CD14-positive monocyte (primary cell): ENCODE results near the gene MTA2. TPM values are rescaled to one million over a fixed set of nuclear protein-coding genes. Genes with fewer than 3 reads are reported as not detected.
"Not testable (repeated sequence)": the region's sequence is repeated elsewhere in the genome, so short reads cannot be mapped to it uniquely, and the experiment has no call there.

Experiments used
- DNase-seq, 3 donors: peaks; one replicate each; pipeline ENCODE4 v3.0.0-alpha.2; 2011 to 2022
- H2AFZ ChIP-seq: 2 replicates; pipeline ENCODE4 v1.6.0; 2012; ENCODE audit warnings: mild to moderate bottlenecking, low read depth, low read length, inconsistent platforms; ENCODE audit not compliant: insufficient read depth, poor library complexity, severe bottlenecking
- H3K27ac ChIP-seq, 2 donors: 1 replicate in 1 of 2; 2 replicates in 1 of 2; pipeline ENCODE4 v1.5.1; 2012 to 2013; ENCODE audit warnings: low read length in 2 of 2, control low read depth in 1 of 2, inconsistent platforms in 1 of 2, low read depth in 1 of 2, mild to moderate bottlenecking in 1 of 2
- H3K27me3 ChIP-seq, 2 donors: one replicate each; pipeline versions ENCODE4 v1.6.0 to v1.6.1; 2011 to 2013; ENCODE audit warnings: low read length in 2 of 2; ENCODE audit not compliant: control insufficient read depth in 2 of 2, insufficient read depth in 2 of 2
- H3K36me3 ChIP-seq, 2 donors: replicated peaks in 1 of 2; 1 replicate in 1 of 2; 2 replicates in 1 of 2; pipeline versions ENCODE4 v1.5.1 to v1.6.1; 2012 to 2013; ENCODE audit warnings: low read length in 2 of 2, control low read depth in 1 of 2, inconsistent platforms in 1 of 2, mild to moderate bottlenecking in 1 of 2; ENCODE audit not compliant: insufficient read depth in 2 of 2, control insufficient read depth in 1 of 2
- H3K4me1 ChIP-seq, 2 donors: 1 replicate in 1 of 2; 2 replicates in 1 of 2; pipeline versions ENCODE4 v1.5.1 to v1.6.1; 2012 to 2013; ENCODE audit warnings: low read length in 2 of 2, control low read depth in 1 of 2, inconsistent platforms in 1 of 2, mild to moderate bottlenecking in 1 of 2, moderate library complexity in 1 of 2; ENCODE audit not compliant: insufficient read depth in 2 of 2, control insufficient read depth in 1 of 2
- H3K4me2 ChIP-seq: replicated peaks from 2 replicates; pipeline ENCODE3; 2012; ENCODE audit warnings: low read length, moderate library complexity, mild to moderate bottlenecking; ENCODE audit not compliant: poor library complexity, severe bottlenecking; ENCODE audit errors: extremely low read depth
- H3K4me3 ChIP-seq, 3 experiments: fragments of 200-600 bp in 1 of 3; sonication (generic) in 1 of 3; replicated peaks in 1 of 3; 1 replicate in 2 of 3; 2 replicates in 1 of 3; pipeline ENCODE4 v1.5.1; 2011 to 2013; ENCODE audit warnings: low read length in 3 of 3, mild to moderate bottlenecking in 3 of 3, control low read depth in 2 of 3, low read depth in 2 of 3, inconsistent platforms in 1 of 3, moderate library complexity in 1 of 3
- H3K79me2 ChIP-seq: 2 replicates; pipeline ENCODE4 v1.6.0; 2012; ENCODE audit warnings: mild to moderate bottlenecking, control low read depth, inconsistent platforms, low read length, moderate library complexity; ENCODE audit not compliant: insufficient read depth
- H3K9ac ChIP-seq: 2 replicates; pipeline ENCODE4 v1.6.0; 2017; ENCODE audit warnings: low read length, mild to moderate bottlenecking; ENCODE audit not compliant: insufficient read depth, poor library complexity, severe bottlenecking
- H3K9me3 ChIP-seq, 2 donors: replicated peaks in 1 of 2; 1 replicate in 1 of 2; 2 replicates in 1 of 2; pipeline versions ENCODE4 v1.5.1 to v1.6.1; 2012 to 2013; ENCODE audit warnings: low read length in 2 of 2, control low read depth in 1 of 2; ENCODE audit not compliant: control insufficient read depth in 1 of 2, insufficient read depth in 1 of 2
- H4K20me1 ChIP-seq: 2 replicates; pipeline ENCODE4 v1.6.0; 2012; ENCODE audit warnings: mild to moderate bottlenecking, low read length, control low read depth, moderate library complexity; ENCODE audit not compliant: insufficient read depth
- H3K27ac Mint-ChIP-seq, 7 donors: one replicate each; pipeline ENCODE4 v1.8.0; 2020; ENCODE audit warnings: mild to moderate bottlenecking in 7 of 7, mixed read lengths in 7 of 7, moderate library complexity in 6 of 7, inconsistent platforms in 2 of 7
- H3K27me3 Mint-ChIP-seq, 3 donors: one replicate each; pipeline ENCODE4 v1.8.0; 2021 to 2022; ENCODE audit warnings: low read depth in 3 of 3, mild to moderate bottlenecking in 3 of 3, mixed read lengths in 3 of 3, moderate library complexity in 3 of 3, inconsistent platforms in 1 of 3
- H3K36me3 Mint-ChIP-seq, 2 donors: one replicate each; pipeline ENCODE4 v1.8.0; 2020; ENCODE audit warnings: mixed read lengths in 2 of 2, inconsistent platforms in 1 of 2, mild to moderate bottlenecking in 1 of 2
- H3K4me1 Mint-ChIP-seq: one replicate; pipeline ENCODE4 v1.8.0; 2020; ENCODE audit warnings: mild to moderate bottlenecking, mixed read lengths
- H3K4me3 Mint-ChIP-seq, 2 donors: one replicate each; pipeline ENCODE4 v1.8.0; 2020; ENCODE audit warnings: mild to moderate bottlenecking in 2 of 2, mixed read lengths in 2 of 2, moderate library complexity in 1 of 2
- H3K9me3 Mint-ChIP-seq, 7 donors: one replicate each; pipeline ENCODE4 v1.8.0; 2020 to 2022; ENCODE audit warnings: mixed read lengths in 7 of 7, mild to moderate bottlenecking in 6 of 7, moderate library complexity in 6 of 7, inconsistent platforms in 2 of 7
- WGBS: methylation state at CpG from one replicate; pipeline ENCODE4 v1.1.5; 2013; ENCODE audit warnings: missing lambda C conversion rate; ENCODE audit not compliant: insufficient coverage; 5-methylcytosine and 5-hydroxymethylcytosine counted together
- intact Hi-C, 2 donors: fragments of 100-400 bp; cut with micrococcal nuclease; formaldehyde crosslinking; loops; one replicate each; pipeline versions ENCODE4 v1.15.0 to v1.15.1; 2023
- polyA plus RNA-seq, 3 donors: library from polyadenylated mRNA; depleted of rRNA in 1 of 3; unstranded in 2 of 3; stranded (reverse) in 1 of 3; fragments of 300-500 nt in 2 of 3; fragments of >200 nt in 1 of 3; fragmentation: Illumina TruSeq in 2 of 3; gene quantifications; 1 replicate in 2 of 3; 2 replicates in 1 of 3; pipeline ENCODE4 v1.2.3, GENCODE V29; 2012 to 2021
- TF ChIP-seq, protein P1 (sequence below): fragments of 200-600 bp; IDR thresholded peaks from one replicate; pipeline ENCODE4 v1.8.0; 2022; ENCODE audit warnings: antibody characterized with exemption, mild to moderate bottlenecking

Gene MTA2
- polyA plus RNA-seq, 3 donors = 14.0 to 38.6 (median 17.6) TPM

DNA sequence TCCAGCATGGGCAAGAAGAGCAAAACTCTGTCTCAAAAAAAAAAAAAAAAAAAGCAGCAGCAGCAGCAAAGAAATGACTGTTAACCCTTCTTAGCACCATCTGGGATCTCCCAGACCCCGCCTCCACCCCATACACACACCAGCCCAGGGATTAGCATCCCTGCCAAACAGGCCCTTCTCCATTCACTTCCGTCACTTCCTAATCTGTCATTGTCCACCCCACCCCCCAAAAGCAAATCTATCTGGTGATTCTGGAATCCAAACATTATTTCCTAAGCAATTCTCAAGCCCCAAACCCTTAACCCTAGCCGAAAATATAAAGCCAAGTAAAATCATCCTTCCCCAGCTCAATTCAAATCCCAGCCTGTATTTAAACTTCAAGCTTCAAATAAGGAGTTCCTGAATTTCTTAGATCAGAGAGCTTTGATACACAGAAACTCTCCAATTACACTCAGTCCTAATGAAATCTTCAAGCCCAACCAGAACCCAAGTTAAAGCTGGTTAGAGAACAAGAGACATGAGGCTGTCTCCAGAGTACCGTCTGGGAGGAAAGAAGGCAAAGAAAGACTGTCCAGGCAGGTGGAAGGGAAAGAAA is 49.1 kb downstream of the MTA2 start:
- peak; percentile 65 to 71 (median 66) for DNase-seq
- 39% methylated on average over 4 of the region's 4 CpGs for WGBS
- H3K36me3 Mint-ChIP-seq = peaks cover 5 to 7% of the 10 kb centered on the region in 2 donors
- peak overlapping the region; percentile 95 to 100 for H3K27ac ChIP-seq
- peak overlapping the region; percentile 77 for H3K4me2 ChIP-seq
- peaks cover 25% of the 10 kb centered on the region for H3K79me2 ChIP-seq
- H3K4me1 Mint-ChIP-seq = peaks cover 82% of the 10 kb centered on the region
- H3K4me3 Mint-ChIP-seq = peak overlapping the region; percentile 70 to 84
- no peaks in the 10 kb centered on the region for H3K9me3 Mint-ChIP-seq
- peaks cover 8% of the 10 kb centered on the region for H4K20me1 ChIP-seq
- no peaks in the 10 kb centered on the region for H3K27me3 ChIP-seq
- peaks cover 74 to 75% of the 10 kb centered on the region in 2 donors for H3K4me1 ChIP-seq
- H3K4me3 ChIP-seq = peak overlapping the region; percentile 0 to 72 (median 9)
- H3K9me3 ChIP-seq = no peaks in the 10 kb centered on the region
- peak overlapping the region; percentile 100 for H3K27ac Mint-ChIP-seq
- H3K27me3 Mint-ChIP-seq = peaks cover 2 to 28% (median 8%) of the 10 kb centered on the region in 3 donors
- H3K36me3 ChIP-seq = no peaks in the 10 kb centered on the region
- no peak overlapping the region for H2AFZ ChIP-seq
- intact Hi-C loops = loop anchor here (1.0 to 5.0 kb wide), 2 partner anchors 9 to 585 kb away; partner anchors contain the start of gene FTH1 (in 1 of the 2)
- TF ChIP-seq, protein P1, sequence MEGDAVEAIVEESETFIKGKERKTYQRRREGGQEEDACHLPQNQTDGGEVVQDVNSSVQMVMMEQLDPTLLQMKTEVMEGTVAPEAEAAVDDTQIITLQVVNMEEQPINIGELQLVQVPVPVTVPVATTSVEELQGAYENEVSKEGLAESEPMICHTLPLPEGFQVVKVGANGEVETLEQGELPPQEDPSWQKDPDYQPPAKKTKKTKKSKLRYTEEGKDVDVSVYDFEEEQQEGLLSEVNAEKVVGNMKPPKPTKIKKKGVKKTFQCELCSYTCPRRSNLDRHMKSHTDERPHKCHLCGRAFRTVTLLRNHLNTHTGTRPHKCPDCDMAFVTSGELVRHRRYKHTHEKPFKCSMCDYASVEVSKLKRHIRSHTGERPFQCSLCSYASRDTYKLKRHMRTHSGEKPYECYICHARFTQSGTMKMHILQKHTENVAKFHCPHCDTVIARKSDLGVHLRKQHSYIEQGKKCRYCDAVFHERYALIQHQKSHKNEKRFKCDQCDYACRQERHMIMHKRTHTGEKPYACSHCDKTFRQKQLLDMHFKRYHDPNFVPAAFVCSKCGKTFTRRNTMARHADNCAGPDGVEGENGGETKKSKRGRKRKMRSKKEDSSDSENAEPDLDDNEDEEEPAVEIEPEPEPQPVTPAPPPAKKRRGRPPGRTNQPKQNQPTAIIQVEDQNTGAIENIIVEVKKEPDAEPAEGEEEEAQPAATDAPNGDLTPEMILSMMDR = no peak
- H3K9ac ChIP-seq = peak overlapping the region; percentile 92

GRCh38 chr11:62550478-62550877 is 51.2 kb downstream of the MTA2 start:
- H3K9ac ChIP-seq, DNase-seq, H3K36me3 Mint-ChIP-seq, H2AFZ ChIP-seq, H3K9me3 Mint-ChIP-seq, H3K9me3 ChIP-seq, H3K27me3 ChIP-seq, H3K4me3 ChIP-seq, H3K4me2 ChIP-seq, H3K4me3 Mint-ChIP-seq, H3K36me3 ChIP-seq: not testable (repeated sequence)
- peak overlapping the region in 1 of 2 donors; percentile 100 for H3K27ac ChIP-seq
- H4K20me1 ChIP-seq = peaks cover 10% of the 10 kb centered on the region
- H3K4me1 ChIP-seq = peaks cover 61 to 62% of the 10 kb centered on the region in 2 donors
- Mint-ChIP-seq H3K4me1 (peaks cover 68% of the 10 kb centered on the region), H3K27me3 (peaks cover 0 to 35% (median 10%) of the 10 kb centered on the region in 3 donors), H3K27ac (peak overlapping the region; percentile 100)
- 100% methylated on average over 1 of the region's 2 CpGs for WGBS
- H3K79me2 ChIP-seq = peaks cover 38% of the 10 kb centered on the region
- intact Hi-C loops = loop anchor here in 1 of 2 donors (5.0 kb wide), 1 partner anchor 583 kb away; the partner anchor contains the start of gene FTH1
